ENCODE results near the gene POLDIP3.
"Not testable (repeated sequence)": the region's sequence is repeated elsewhere in the genome, so short reads cannot be mapped to it uniquely, and the experiment has no call there.

The POLDIP3 gene

GRCh38 chr22:42560381-42560780 is 54.3 kb downstream of the POLDIP3 start:
- DNase-seq (ENCODE audit: low spot score), result no peak

- peak; percentile 57 for DNase-seq (ENCODE audit: low spot score)
These were observed 61.0 kb downstream of the POLDIP3 start, which contains the start of gene SERHL2 for GRCh38 chr22:42553475-42554361. Gene SERHL2 (plus strand): TSS chr22:42553956. CDS start chr22:42554021, 65 bp downstream.

DNA sequence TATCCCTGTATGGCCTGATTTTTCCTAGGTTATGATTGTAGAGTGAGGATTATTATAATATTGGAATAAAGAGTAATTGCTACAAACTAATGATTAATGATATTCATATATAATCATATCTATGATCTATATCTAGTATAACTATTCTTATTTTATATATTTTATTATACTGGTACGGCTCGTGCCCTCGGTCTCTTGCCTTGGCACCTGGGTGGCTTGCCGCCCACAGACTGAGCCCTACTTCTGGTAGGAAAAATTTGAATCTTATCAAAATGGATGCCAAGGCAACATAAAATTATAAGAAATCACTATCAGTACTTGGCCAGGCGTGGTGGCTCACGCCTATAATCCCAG is 62.4 kb downstream of the POLDIP3 start:
- not testable (repeated sequence) for DNase-seq (ENCODE audit: low spot score)

DNA sequence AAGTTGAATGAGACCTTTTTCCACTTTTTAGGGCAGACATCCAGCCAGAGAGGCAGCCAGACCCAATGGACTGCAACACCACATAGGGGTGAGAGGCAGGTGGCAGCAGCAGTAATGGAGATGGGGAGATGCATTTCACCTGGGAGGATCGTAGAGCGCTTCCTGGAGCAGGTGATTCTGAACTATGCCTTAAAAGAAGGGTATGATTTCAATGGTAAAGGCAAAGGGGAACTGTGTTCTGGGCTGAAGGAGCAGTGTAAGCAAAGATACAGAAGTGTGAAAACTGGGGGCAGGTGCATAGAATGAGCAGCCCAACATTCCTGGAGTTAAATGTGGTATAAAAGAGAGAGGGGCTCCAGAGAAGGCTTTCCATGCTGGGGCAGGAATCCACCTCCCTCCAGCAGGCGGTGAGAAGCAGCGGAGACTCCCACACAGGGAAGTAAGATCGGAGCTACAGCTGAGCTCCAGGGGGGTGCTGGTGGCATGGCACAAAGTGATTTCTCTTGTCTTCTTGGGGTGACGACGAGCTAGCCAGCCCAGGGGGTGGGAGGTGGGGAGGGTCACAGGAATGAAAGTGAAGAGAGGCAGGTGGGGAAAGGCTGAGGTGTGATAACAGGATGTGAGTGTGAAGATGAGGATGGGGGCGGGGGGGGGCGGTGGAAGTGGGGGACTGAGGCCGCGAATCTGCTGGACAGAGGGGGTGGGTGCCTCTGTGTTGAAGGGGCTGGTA is 65.2 kb downstream of the POLDIP3 start:
- no peak for DNase-seq (ENCODE audit: low spot score)

GRCh38 chr22:42548597-42549330 is 65.9 kb downstream of the POLDIP3 start:
- DNase-seq (ENCODE audit: low spot score), result no peak

DNA sequence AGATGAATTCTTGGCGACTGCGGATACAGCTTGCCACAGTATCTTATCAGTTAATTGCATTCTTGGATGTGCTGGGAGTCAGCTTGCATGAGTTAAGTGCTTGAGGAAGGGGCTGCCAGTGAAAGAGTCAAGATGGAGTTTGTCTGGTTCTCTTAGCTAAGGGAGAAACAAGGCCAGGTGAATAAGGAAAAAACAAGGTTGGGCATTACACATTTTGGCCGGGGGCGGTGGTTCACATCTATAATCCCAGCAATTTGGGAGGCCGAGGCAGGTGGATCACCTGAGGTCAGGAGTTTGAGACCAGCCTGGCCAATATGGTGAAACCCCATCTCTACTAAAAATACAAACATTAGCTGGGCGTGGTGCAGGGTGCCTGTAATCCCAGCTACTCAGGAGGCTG is 66.6 kb downstream of the POLDIP3 start:
- not testable (repeated sequence) for DNase-seq (ENCODE audit: low spot score)

DNA sequence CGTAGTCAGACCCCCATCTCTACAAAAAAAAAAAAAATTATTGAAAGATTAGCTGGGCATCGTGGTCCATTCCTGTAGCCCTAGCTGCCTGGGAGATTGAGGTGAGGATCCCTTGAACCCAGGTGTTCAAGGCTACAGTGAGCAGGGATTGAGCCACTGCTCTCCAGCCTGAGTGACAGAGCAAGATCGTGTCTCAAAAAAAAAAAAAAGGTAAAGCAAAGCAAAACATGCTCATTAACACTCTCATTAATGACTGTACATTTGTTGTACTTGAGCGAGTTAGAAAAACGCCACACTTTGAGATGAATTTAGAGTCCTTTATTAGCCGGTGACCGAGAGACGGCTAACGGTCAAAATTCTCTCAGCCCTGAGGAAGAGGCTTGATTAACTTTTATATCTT is 67.1 kb downstream of the POLDIP3 start:
- no peak for DNase-seq (ENCODE audit: low spot score)

GRCh38 chr22:42544686-42545085 is 70.0 kb downstream of the POLDIP3 start:
- peak; percentile 35 for DNase-seq (ENCODE audit: low spot score)

DNA sequence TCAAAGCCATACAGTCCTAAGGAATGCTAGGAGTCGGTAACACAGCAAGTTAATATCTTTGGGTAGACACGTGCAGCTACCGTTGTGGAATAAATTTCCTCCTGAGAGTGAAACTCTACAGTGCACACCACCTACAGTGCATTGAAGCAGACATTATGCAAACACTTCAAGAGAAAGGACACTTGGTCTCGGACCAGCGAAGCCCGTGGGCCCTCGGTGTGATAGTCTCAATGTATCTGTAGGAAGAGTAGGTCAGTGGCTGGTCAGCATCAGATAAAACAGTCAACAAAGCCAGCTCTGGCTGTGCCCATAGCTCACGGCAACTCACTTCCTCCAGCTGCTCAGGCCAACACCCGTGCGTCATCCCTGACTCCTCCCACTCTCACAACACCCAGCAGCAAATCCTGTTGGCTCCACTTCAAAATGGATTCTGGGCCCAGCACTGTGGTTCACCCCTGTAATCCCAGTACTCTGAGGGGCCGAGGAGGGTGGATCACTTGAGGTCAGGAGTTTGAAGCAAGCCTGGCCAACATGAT is 75.4 kb downstream of the POLDIP3 start:
- not testable (repeated sequence) for DNase-seq (ENCODE audit: low spot score)

- DNase-seq (ENCODE audit: low spot score), result not testable (repeated sequence)
These were observed 77.4 kb downstream of the POLDIP3 start for GRCh38 chr22:42537199-42537831.

DNA sequence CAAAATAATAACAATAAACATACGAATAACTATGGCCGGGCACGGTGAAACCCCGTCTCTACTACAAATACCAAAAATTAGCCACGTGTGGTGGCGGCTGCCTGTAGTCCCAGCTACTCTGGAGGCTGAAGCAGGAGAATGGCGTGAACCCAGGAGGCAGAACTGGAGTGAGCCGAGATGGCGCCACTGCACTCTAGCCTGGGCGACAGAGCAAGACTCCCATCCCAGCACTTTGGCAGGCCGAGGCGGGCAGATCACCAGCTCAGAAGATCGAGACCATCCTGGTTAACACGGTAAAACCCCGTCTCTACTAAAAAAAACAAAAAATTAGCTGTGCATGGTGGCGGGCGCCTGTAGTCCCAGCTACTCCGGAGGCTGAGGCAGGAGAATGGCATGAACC is 78.0 kb downstream of the POLDIP3 start:
- not testable (repeated sequence) for DNase-seq (ENCODE audit: low spot score)

DNA sequence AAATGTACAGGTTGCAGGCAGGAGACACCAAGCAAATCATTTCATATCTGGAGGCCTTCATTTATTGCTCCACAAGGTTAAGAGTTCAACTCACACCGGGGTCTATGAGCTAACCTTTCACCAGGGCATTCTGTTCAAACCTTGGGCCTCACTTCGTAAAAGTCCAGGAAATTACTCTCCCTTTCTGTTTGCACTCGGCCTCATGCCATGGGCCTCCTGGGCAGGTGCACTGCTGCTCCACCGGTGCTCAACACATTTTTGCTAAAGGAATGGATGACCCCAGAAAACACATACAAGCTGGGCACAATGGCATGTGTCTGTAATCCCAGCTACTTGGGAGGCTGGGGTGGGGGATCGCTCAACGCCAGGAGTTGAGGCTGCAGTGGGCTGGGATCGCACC is 78.5 kb downstream of the POLDIP3 start:
- no peak for DNase-seq (ENCODE audit: low spot score)

- DNase-seq (ENCODE audit: low spot score), result not testable (repeated sequence)
These were observed 79.5 kb downstream of the POLDIP3 start for GRCh38 chr22:42535082-42535731.
